Hepatocyte (in vitro differentiated cells): Measurements from ENCODE around the gene HOOK1. TPM values are rescaled to one million over a fixed set of nuclear protein-coding genes. Genes with fewer than 3 reads are reported as not detected.
"Not testable (repeated sequence)": the region's sequence is repeated elsewhere in the genome, so short reads cannot be mapped to it uniquely, and the experiment has no call there.

Source experiments
- DNase-seq: peaks from one replicate; pipeline ENCODE4 v3.0.0-alpha.2; 2016; ENCODE audit warnings: low spot score
- H2AFZ ChIP-seq: fragments of 200-600 bp; sonication (generic); 2 replicates; pipeline ENCODE4 v1.6.0; 2016; ENCODE audit warnings: antibody characterized with exemption, mild to moderate bottlenecking
- H3K27ac ChIP-seq: fragments of 200-600 bp; sonication (generic); 2 replicates; pipeline ENCODE4 v1.5.1; 2016; ENCODE audit warnings: mild to moderate bottlenecking
- H3K27me3 ChIP-seq: fragments of 200-600 bp; sonication (generic); 2 replicates; pipeline ENCODE4 v1.6.1; 2016
- H3K36me3 ChIP-seq: fragments of 200-600 bp; sonication (generic); replicated peaks from 2 replicates; pipeline ENCODE4 v1.5.1; 2016; ENCODE audit warnings: low read depth; ENCODE audit not compliant: insufficient read depth
- H3K4me1 ChIP-seq: fragments of 200-600 bp; sonication (generic); 2 replicates; pipeline ENCODE4 v1.5.1; 2016; ENCODE audit warnings: mild to moderate bottlenecking, moderate library complexity; ENCODE audit not compliant: insufficient read depth
- H3K4me2 ChIP-seq: fragments of 200-600 bp; sonication (generic); 2 replicates; pipeline ENCODE4 v1.6.0; 2016
- H3K4me3 ChIP-seq: fragments of 200-600 bp; sonication (generic); 2 replicates; pipeline ENCODE4 v1.5.1; 2016; ENCODE audit warnings: mild to moderate bottlenecking
- H3K79me2 ChIP-seq: fragments of 200-600 bp; sonication (generic); 2 replicates; pipeline ENCODE4 v1.6.0; 2017; ENCODE audit warnings: mild to moderate bottlenecking
- H3K9me2 ChIP-seq: fragments of 200-600 bp; sonication (generic); replicated peaks from 2 replicates; pipeline ENCODE4 v1.6.0; 2017; ENCODE audit warnings: mild to moderate bottlenecking; ENCODE audit not compliant: insufficient read depth
- H3K9me3 ChIP-seq: fragments of 200-600 bp; sonication (generic); 2 replicates; pipeline ENCODE4 v1.5.1; 2016; ENCODE audit warnings: low read depth, mild to moderate bottlenecking
- H4K20me1 ChIP-seq: fragments of 200-600 bp; sonication (generic); 2 replicates; pipeline ENCODE4 v1.6.0; 2016; ENCODE audit warnings: mild to moderate bottlenecking; ENCODE audit not compliant: insufficient read depth, poor library complexity, severe bottlenecking
- CTCF ChIP-seq: fragments of 200-600 bp; sonication (generic); IDR thresholded peaks from 2 replicates; pipeline ENCODE4 v1.5.1; 2016; ENCODE audit warnings: antibody characterized with exemption, mild to moderate bottlenecking; ENCODE audit not compliant: poor library complexity
- EZH2 ChIP-seq: fragments of 200-600 bp; sonication (generic); IDR thresholded peaks from 2 replicates; pipeline ENCODE4 v1.6.1; 2016; ENCODE audit warnings: antibody characterized with exemption, mild to moderate bottlenecking, borderline replicate concordance
- EZH2phosphoT487 ChIP-seq: fragments of 200-600 bp; sonication (generic); IDR thresholded peaks from one replicate; pipeline ENCODE4 v1.6.1; 2018; ENCODE audit warnings: antibody characterized with exemption, mild to moderate bottlenecking, low read depth, moderate library complexity; ENCODE audit not compliant: unreplicated experiment, severe bottlenecking
- WGBS: methylation state at CpG from one replicate; pipeline ENCODE4 v1.1.6; 2016; ENCODE audit warnings: low lambda C conversion rate; ENCODE audit errors: missing lambda C conversion rate; 5-methylcytosine and 5-hydroxymethylcytosine counted together
- polyA plus RNA-seq: library from polyadenylated mRNA; unstranded; fragments of >200 nt; fragmentation: Nextera tagmentation; extraction: Ambion mirVana; gene quantifications from 2 replicates; pipeline ENCODE4 v1.2.1, GENCODE V29; 2016
- total RNA-seq: library from RNA; depleted of rRNA; stranded (reverse); fragments of >200 nt; gene quantifications from 2 replicates; pipeline ENCODE4 v1.2.3, GENCODE V29; 2014

Gene HOOK1
- total and polyA plus RNA-seq, 2 experiments from 2014 or later: 12.8 to 36.8 TPM

- Histone ChIP-seq H4K20me1 (no peaks in the 10 kb centered on the region), H3K4me3 (no peak overlapping the region), H3K4me1 (no peaks in the 10 kb centered on the region), H3K27me3 (no peaks in the 10 kb centered on the region), H2AFZ (no peak overlapping the region), H3K9me3 (no peaks in the 10 kb centered on the region), H3K27ac (no peak overlapping the region), H3K9me2 (no peaks in the 10 kb centered on the region), H3K4me2 (no peak overlapping the region), H3K36me3 (no peaks in the 10 kb centered on the region), H3K79me2 (no peaks in the 10 kb centered on the region)
- DNase-seq: no peak
- WGBS: 88% methylated on average over 2 of the region's 2 CpGs
- TF ChIP-seq EZH2: no peak
- TF ChIP-seq CTCF: no peak
These were observed 92.2 kb downstream of the HOOK1 start for GRCh38 chr1:59906931-59907330.

- H3K36me3 ChIP-seq: no peaks in the 10 kb centered on the region
- no peak overlapping the region for H2AFZ ChIP-seq
- no peaks in the 10 kb centered on the region for H3K9me2 ChIP-seq
- no peak overlapping the region for H3K27ac ChIP-seq
- H3K4me3 ChIP-seq: no peak overlapping the region
- DNase-seq: no peak
- H3K27me3 ChIP-seq: no peaks in the 10 kb centered on the region
- H3K9me3 ChIP-seq: no peaks in the 10 kb centered on the region
- H4K20me1 ChIP-seq: no peaks in the 10 kb centered on the region
- H3K4me1 ChIP-seq: no peaks in the 10 kb centered on the region
- no peak overlapping the region for H3K4me2 ChIP-seq
- no peak for TF ChIP-seq EZH2
- no peak for TF ChIP-seq EZH2phosphoT487
- TF ChIP-seq CTCF: no peak
- H3K79me2 ChIP-seq: no peaks in the 10 kb centered on the region
- WGBS: 88% methylated on average over 2 of the region's 2 CpGs
These were observed 93.3 kb downstream of the HOOK1 start for GRCh38 chr1:59908084-59908483.

- H3K79me2 ChIP-seq: no peaks in the 10 kb centered on the region
- H3K9me3 ChIP-seq: no peaks in the 10 kb centered on the region
- TF ChIP-seq CTCF (no peak), EZH2 (no peak), EZH2phosphoT487 (no peak)
- H3K9me2 ChIP-seq: no peaks in the 10 kb centered on the region
- WGBS: 96% methylated on average over 2 of the region's 2 CpGs
- H3K4me1 ChIP-seq: no peaks in the 10 kb centered on the region
- H3K27ac ChIP-seq: no peak overlapping the region
- H3K27me3 ChIP-seq: no peaks in the 10 kb centered on the region
- DNase-seq: no peak
- no peaks in the 10 kb centered on the region for H4K20me1 ChIP-seq
- no peak overlapping the region for H3K4me3 ChIP-seq
- no peak overlapping the region for H2AFZ ChIP-seq
- no peak overlapping the region for H3K4me2 ChIP-seq
- H3K36me3 ChIP-seq: no peaks in the 10 kb centered on the region
These were observed 93.9 kb downstream of the HOOK1 start for GRCh38 chr1:59908682-59909081.

GRCh38 chr1:59914791-59915286 lies 100.1 kb downstream of the HOOK1 start:
- not testable (repeated sequence) for H4K20me1 ChIP-seq, H3K4me3 ChIP-seq, H3K27me3 ChIP-seq, DNase-seq, H3K9me3 ChIP-seq, H3K4me2 ChIP-seq, H3K36me3 ChIP-seq, H2AFZ ChIP-seq, H3K27ac ChIP-seq, H3K4me1 ChIP-seq, H3K9me2 ChIP-seq, H3K79me2 ChIP-seq
- WGBS: 96% methylated on average over 7 of the region's 7 CpGs
